ENCODE data around the gene GPBP1. TPM values are rescaled to one million over a fixed set of nuclear protein-coding genes. Genes with fewer than 3 reads are reported as not detected.

Gene GPBP1
- total RNA-seq, 1 experiment from 2014 or later = 105 TPM

GRCh38 chr5:57258052-57258451 is 84.2 kb downstream of the GPBP1 start:
- no TSS peak for BruUV-seq (replicated peaks)
- no peak overlapping the region for H3K4me3 Mint-ChIP-seq (ENCODE audit: low read depth, unreplicated experiment)
- H3K4me1 Mint-ChIP-seq (ENCODE audit: low read depth, unreplicated experiment) = no peaks in the 10 kb centered on the region
- CTCF ChIA-PET = no interaction called here
- no peaks in the 10 kb centered on the region for H3K9me3 Mint-ChIP-seq (ENCODE audit: low read depth, unreplicated experiment)
- H3K27me3 Mint-ChIP-seq (ENCODE audit: unreplicated experiment) = no peaks in the 10 kb centered on the region
- TF ChIP-seq CTCF (IDR thresholded peaks at IDR 0.05; ENCODE audit: unreplicated experiment) = no peak
- no peak for DNase-seq
- intact Hi-C loops (cut with micrococcal nuclease; ENCODE audit: unreplicated experiment) = no loop called here
- H3K36me3 Mint-ChIP-seq (ENCODE audit: insufficient read depth, unreplicated experiment) = peaks cover 67% of the 10 kb centered on the region
- H3K27ac Mint-ChIP-seq (ENCODE audit: unreplicated experiment) = no peak overlapping the region

- Mint-ChIP-seq H3K4me1 (ENCODE audit: low read depth, unreplicated experiment) (no peaks in the 10 kb centered on the region), H3K4me3 (ENCODE audit: low read depth, unreplicated experiment) (no peak overlapping the region), H3K9me3 (ENCODE audit: low read depth, unreplicated experiment) (no peaks in the 10 kb centered on the region), H3K27me3 (ENCODE audit: unreplicated experiment) (no peaks in the 10 kb centered on the region), H3K27ac (ENCODE audit: unreplicated experiment) (no peak overlapping the region), H3K36me3 (ENCODE audit: insufficient read depth, unreplicated experiment) (peaks cover 69% of the 10 kb centered on the region)
- CTCF ChIA-PET = no interaction called here
- DNase-seq = no peak
- TF ChIP-seq CTCF (IDR thresholded peaks at IDR 0.05; ENCODE audit: unreplicated experiment) = no peak
- no TSS peak for BruUV-seq (replicated peaks)
- intact Hi-C loops (cut with micrococcal nuclease; ENCODE audit: unreplicated experiment) = no loop called here
Observed at GRCh38 chr5:57258943-57259342, 85.1 kb downstream of the GPBP1 start.

GRCh38 chr5:57259704-57260103 is 85.8 kb downstream of the GPBP1 start:
- no peaks in the 10 kb centered on the region for H3K4me1 Mint-ChIP-seq (ENCODE audit: low read depth, unreplicated experiment)
- no peak for DNase-seq
- H3K36me3 Mint-ChIP-seq (ENCODE audit: insufficient read depth, unreplicated experiment) = peaks cover 69% of the 10 kb centered on the region
- H3K27me3 Mint-ChIP-seq (ENCODE audit: unreplicated experiment) = no peaks in the 10 kb centered on the region
- TF ChIP-seq CTCF (IDR thresholded peaks at IDR 0.05; ENCODE audit: unreplicated experiment) = no peak
- no peak overlapping the region for H3K4me3 Mint-ChIP-seq (ENCODE audit: low read depth, unreplicated experiment)
- CTCF ChIA-PET = no interaction called here
- intact Hi-C loops (cut with micrococcal nuclease; ENCODE audit: unreplicated experiment) = no loop called here
- H3K9me3 Mint-ChIP-seq (ENCODE audit: low read depth, unreplicated experiment) = no peaks in the 10 kb centered on the region
- H3K27ac Mint-ChIP-seq (ENCODE audit: unreplicated experiment) = no peak overlapping the region
- no TSS peak for BruUV-seq (replicated peaks)

- Mint-ChIP-seq H3K4me3 (ENCODE audit: low read depth, unreplicated experiment) (no peak overlapping the region), H3K27me3 (ENCODE audit: unreplicated experiment) (no peaks in the 10 kb centered on the region), H3K4me1 (ENCODE audit: low read depth, unreplicated experiment) (no peaks in the 10 kb centered on the region), H3K9me3 (ENCODE audit: low read depth, unreplicated experiment) (no peaks in the 10 kb centered on the region), H3K36me3 (ENCODE audit: insufficient read depth, unreplicated experiment) (peaks cover 44% of the 10 kb centered on the region), H3K27ac (ENCODE audit: unreplicated experiment) (no peak overlapping the region)
- DNase-seq = no peak
- BruUV-seq (replicated peaks) = no TSS peak
- CTCF ChIA-PET = no interaction called here
- intact Hi-C loops (cut with micrococcal nuclease; ENCODE audit: unreplicated experiment) = no loop called here
- TF ChIP-seq CTCF (IDR thresholded peaks at IDR 0.05; ENCODE audit: unreplicated experiment) = no peak
Observed at GRCh38 chr5:57262541-57262940, 88.7 kb downstream of the GPBP1 start.

Data from Calu3 (cell line).